Stimulated activated CD4-positive, alpha-beta T cell treated with anti-CD3 and anti-CD28 coated beads, Interleukin-15, amount 100 ng/mL, for 1 hour (primary cell): ENCODE measurements around the gene CSNK2B.

Experiments used
- DNase-seq, 2 donors: peaks; one replicate each; pipeline ENCODE4 v3.0.0-alpha.2; 2020; ENCODE audit warnings: low read depth in 1 of 2, low spot score in 1 of 2

Gene CSNK2B

DNA sequence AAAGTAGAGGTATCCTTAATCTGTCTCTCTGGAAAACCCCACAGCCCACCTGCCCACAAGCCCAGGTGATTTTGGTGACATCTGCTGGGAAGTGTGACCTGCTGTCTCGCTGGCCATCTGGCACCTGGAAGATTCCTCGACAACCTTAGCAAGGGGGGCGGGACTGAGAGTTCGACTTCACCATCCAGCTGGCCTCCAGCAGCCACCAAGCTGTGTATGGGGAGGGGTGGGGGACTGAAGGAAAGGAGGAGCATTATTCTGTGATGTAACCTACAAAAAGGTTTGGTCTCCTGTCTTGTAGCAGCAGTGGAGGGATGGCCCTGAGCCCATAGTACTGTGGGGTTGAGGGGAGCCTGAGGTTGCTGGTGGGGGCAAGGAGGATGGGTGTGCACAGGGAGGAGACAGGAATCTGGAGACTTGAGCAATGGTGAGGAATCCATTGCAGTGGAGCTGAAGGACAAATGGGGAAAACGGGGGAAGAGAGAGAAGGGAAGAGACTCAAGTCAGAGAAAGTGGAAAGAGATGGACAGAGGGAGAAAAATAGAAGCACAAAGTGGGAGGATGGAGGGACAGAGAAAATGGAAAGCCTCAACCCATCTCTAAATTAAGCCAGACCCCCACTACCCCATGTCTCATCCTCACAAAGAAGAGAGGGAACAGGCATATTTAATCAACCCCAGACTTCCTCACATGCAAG, 44.8 kb downstream of the CSNK2B start:
- no peak for DNase-seq

DNA sequence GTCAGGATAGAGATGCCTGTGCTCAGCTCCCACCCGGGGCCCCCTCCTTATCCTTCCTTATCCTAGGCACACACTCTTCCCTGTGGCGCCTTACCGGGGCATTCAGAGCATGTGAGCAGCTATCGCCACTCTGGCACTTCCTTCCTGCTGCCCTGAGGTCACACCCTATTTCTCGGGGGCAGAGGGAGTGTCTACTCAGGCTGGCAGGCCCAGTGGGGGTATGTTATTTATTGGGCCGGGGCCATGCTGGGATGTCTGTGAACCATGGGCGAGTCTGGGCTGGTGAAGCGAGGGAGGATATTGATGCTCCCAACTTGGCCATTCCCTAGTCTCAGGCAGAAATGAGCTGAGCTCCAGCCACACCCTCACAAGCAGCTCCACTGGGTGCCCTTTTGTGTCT, 45.4 kb downstream of the CSNK2B start:
- DNase-seq = no peak

DNA sequence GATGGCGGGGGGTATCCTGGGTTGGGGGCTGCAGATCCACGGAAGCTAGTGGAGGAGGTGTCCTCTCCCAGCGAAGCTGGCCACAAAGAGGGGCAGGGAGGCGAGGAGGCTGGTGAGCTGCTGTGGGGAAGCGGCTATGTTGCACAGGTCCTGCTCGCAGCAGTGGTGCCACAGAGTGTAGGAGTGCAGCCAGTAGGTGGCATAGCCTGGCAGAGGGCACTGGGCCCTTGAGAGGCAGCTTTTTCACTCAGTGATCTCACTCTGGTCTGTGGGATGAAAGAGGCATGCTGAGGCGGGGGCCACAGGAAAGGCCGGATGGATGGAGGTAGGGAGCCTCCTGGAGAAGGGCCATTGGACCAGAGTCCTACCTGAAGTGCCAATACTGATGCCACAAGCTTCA, 46.4 kb downstream of the CSNK2B start:
- DNase-seq = no peak

DNA sequence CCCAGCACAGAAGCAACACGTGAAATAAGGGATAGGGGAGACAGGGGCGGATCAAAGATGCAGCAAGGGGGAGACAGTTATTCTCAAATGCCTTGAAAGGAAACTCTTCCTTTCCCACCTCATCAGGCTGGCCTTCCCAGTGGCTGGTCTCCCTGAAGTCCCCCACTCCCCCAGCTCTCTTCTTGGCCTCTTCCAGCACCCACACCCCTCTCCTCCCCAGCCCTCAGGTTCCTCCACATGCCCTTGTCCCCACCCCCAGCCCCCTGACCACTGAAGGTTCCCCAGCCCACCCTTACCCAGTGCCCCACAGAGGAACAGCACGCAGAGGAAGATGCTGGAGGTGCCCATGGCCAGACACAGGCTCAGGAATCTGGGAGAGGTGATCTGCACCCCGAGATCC, 47.6 kb downstream of the CSNK2B start:
- no peak for DNase-seq

DNA sequence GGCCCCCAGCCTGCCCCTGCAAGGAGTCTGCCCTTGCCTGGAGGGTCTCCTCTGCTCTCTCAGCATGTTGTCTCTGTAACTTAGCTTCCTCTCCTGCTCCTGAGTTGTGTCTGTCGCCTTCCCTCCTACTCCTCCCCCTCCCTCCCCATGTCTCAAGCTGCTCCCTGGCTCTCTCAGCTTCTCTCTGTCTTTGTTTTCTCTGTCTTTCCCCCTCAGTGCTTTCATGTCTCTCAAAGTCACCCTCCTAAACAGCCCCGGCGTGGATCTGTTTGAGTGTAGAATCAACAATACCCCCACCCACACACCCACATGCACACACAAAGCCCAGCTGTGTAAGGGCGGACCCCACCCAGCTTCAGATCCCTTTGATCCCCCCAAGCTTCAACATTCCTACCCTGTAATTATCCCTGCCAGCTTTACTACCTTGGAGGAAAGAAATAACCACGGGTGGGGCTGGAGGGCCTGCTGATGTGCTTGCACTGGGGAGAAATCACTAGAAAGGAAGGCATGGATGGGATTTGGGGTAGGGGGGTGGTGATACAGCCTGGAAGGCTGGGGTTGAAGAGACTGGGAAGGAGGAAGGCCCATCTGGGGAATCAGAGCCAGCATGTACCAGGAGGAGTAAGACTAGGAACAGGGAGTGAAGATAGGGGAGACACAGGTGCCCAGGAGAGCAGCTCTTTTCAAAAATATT, 48.3 kb downstream of the CSNK2B start:
- no peak for DNase-seq

DNA sequence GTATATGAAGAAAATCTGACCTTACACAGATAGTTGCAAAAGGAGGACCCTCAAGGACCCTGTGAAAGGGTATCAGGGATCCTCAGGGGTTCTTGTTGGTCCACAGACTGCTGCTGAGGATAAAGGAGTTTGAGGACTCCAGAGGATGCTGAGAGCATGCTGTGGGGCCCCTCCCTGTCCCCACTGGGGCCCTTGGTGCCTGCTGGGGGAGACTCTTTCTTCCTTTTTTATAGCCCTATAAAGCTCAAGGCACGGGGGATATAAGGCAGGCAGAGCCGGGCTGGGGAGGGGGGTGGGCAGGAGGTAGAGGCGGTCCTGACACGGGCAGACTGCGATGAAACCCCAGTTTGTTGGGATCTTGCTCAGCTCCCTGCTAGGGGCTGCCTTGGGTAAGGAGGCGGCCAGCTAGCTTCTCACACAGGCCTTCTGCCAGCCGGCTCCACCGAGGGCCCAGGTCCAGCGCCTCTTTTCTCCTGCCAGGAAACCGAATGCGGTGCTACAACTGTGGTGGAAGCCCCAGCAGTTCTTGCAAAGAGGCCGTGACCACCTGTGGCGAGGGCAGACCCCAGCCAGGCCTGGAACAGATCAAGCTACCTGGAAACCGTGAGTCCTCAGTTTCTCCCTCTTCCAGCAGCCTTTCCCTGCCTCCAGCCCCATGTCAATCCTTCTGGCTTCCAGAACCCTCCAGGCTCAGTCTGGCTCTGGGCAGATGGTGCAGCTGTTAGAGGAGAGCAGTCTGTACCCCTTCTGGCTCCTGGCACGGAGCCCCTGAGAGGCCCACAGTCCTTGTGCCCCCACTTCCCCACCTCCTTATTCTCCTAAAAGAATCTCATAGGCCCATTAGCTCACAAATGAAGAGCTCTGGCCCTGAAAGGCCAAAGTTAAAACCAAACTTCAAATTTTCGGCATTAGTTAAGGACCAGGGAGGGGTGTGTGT, 49.4 kb downstream of the CSNK2B start, which contains the start of gene LY6G6D:
Gene LY6G6D, plus strand, starts transcription at position 327 of the 937 bp plus-strand sequence. Its CDS starts 8 bp downstream, at position 335.
- DNase-seq = no peak

DNA sequence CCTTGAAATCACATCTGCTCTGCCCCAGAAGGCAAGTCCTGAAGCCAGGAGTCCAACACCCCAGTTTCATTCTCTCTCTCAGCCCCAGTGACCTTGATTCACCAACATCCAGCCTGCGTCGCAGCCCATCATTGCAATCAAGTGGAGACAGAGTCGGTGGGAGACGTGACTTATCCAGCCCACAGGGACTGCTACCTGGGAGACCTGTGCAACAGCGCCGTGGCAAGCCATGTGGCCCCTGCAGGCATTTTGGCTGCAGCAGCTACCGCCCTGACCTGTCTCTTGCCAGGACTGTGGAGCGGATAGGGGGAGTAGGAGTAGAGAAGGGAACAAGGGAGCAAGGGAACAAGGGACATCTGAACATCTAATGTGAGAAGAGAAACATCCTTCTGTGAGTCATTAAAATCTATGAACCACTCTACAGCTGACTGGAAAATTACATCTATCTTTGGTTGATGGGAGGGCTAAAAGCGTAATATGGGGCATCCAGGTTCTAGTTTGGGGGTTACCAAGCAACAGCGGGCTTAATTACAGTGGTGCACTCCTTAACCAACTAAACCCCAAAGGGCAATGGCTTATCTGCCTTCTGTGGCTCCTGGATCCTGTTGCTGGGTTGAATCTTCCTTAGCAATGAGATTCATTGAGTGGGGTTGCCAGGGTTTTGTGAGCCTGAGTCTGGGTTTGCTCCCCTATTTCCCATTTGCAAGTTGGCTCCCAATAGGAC, 51.8 kb downstream of the CSNK2B start:
- no peak for DNase-seq

DNA sequence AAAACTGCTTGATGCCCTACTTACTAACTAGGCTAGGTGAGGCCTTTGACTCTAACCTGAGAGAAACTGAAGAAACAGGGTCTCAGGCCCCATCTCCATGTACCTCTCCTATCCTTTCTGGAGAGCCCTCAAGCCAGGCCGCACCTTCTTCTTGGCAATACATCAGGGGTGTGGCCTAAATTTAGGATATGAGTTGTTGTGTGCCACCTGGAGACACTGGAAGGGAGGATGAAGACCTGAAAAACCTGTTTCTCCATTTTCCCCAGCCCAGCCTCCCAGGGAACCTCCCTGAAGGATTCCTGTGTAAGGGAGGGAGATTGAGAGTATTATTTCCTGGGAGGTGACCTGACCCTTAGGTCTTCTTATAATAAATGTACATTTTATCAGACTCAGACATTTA, 52.4 kb downstream of the CSNK2B start:
- DNase-seq = no peak

DNA sequence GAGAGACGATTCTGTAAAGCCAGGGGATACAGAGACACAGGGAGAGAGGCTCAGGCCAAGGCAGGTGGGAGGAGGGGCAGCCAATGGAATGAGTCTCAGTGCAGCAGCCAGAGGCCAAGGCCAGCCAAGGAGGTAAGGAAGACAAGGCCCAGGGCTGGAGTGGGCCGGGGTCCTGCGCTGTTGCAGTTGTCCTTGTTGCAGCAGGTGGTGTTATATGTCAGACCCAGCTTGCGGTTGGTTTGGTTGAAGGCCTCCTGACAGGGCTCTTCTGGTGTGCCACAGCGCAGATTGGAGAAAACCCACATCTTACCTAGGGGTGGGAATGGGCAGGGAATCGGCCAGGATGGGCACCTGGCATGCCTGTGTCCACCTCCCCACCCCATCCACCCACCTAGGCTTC, 53.1 kb downstream of the CSNK2B start:
- DNase-seq = no peak
